Measurements from ENCODE around the gene NCMAP. TPM values are rescaled to one million over a fixed set of nuclear protein-coding genes. Genes with fewer than 3 reads are reported as not detected.
A peak's percentile ranks its signal among the peaks of the same experiment; 100 is the strongest.
"Not testable (repeated sequence)": the region's sequence is repeated elsewhere in the genome, so short reads cannot be mapped to it uniquely, and the experiment has no call there.

Gene NCMAP
- 1.0 TPM for total RNA-seq

- DNase-seq (ENCODE audit: low spot score) = peak; percentile 80
- peak; percentile 90 for ATAC-seq
Measured at GRCh38 chr1:24555591-24556413, at the start of gene NCMAP. TSS of gene NCMAP (plus strand) at chr1:24556087. CDS start at chr1:24595431, 39,344 bp downstream.

GRCh38 chr1:24506691-24507381 lies 49.1 kb upstream of the NCMAP start:
- ATAC-seq (no peak), DNase-seq (ENCODE audit: low spot score) (no peak)

- DNase-seq (ENCODE audit: low spot score) (no peak), ATAC-seq (no peak)
Measured at GRCh38 chr1:24507405-24507804, 48.5 kb upstream of the NCMAP start.

- ATAC-seq = no peak
- no peak for DNase-seq (ENCODE audit: low spot score)
Measured at GRCh38 chr1:24508911-24509310, 47.0 kb upstream of the NCMAP start.

GRCh38 chr1:24513706-24514105 lies 42.2 kb upstream of the NCMAP start:
- ATAC-seq (no peak), DNase-seq (ENCODE audit: low spot score) (no peak)

- ATAC-seq (no peak), DNase-seq (ENCODE audit: low spot score) (no peak)
Measured at GRCh38 chr1:24514946-24515345, 40.9 kb upstream of the NCMAP start.

- not testable (repeated sequence) for DNase-seq (ENCODE audit: low spot score); ATAC-seq
Measured at GRCh38 chr1:24515671-24516209, 40.1 kb upstream of the NCMAP start.

- no peak for ATAC-seq
- no peak for DNase-seq (ENCODE audit: low spot score)
Measured at GRCh38 chr1:24516506-24516905, 39.4 kb upstream of the NCMAP start.

GRCh38 chr1:24517898-24518297 lies 38.0 kb upstream of the NCMAP start:
- DNase-seq (ENCODE audit: low spot score) (no peak), ATAC-seq (no peak)

- not testable (repeated sequence) for ATAC-seq; DNase-seq (ENCODE audit: low spot score)
Measured at GRCh38 chr1:24520282-24520681, 35.6 kb upstream of the NCMAP start.

- ATAC-seq (no peak), DNase-seq (ENCODE audit: low spot score) (no peak)
Measured at GRCh38 chr1:24525606-24526005, 30.3 kb upstream of the NCMAP start.

- no peak for DNase-seq (ENCODE audit: low spot score)
Measured at GRCh38 chr1:24526045-24526444, 29.8 kb upstream of the NCMAP start.

GRCh38 chr1:24526940-24527542 lies 28.8 kb upstream of the NCMAP start:
- no peak for DNase-seq (ENCODE audit: low spot score)
- ATAC-seq = peak; percentile 36

More at GRCh38 chr1:24526045-24526444, 29.8 kb upstream of the NCMAP start:
- ATAC-seq = no peak

- DNase-seq (ENCODE audit: low spot score) (no peak), ATAC-seq (no peak)
Measured at GRCh38 chr1:24528744-24529143, 27.1 kb upstream of the NCMAP start.

- not testable (repeated sequence) for ATAC-seq; DNase-seq (ENCODE audit: low spot score)
Measured at GRCh38 chr1:24529292-24529691, 26.6 kb upstream of the NCMAP start.

GRCh38 chr1:24535021-24535424 lies 20.9 kb upstream of the NCMAP start:
- peak; percentile 49 for ATAC-seq
- DNase-seq (ENCODE audit: low spot score) = no peak

- DNase-seq (ENCODE audit: low spot score) = no peak
- ATAC-seq = peak; percentile 9
Measured at GRCh38 chr1:24535778-24536177, 20.1 kb upstream of the NCMAP start.

- DNase-seq (ENCODE audit: low spot score) (no peak), ATAC-seq (no peak)
Measured at GRCh38 chr1:24536391-24536840, 19.5 kb upstream of the NCMAP start.

- peak; percentile 19 for ATAC-seq
- DNase-seq (ENCODE audit: low spot score) = no peak
Measured at GRCh38 chr1:24540051-24540905, 15.6 kb upstream of the NCMAP start.

Measured in left lobe of liver (tissue), 2 donors.